ENCODE data around the gene HLA-DOA.

The HLA-DOA gene

DNA sequence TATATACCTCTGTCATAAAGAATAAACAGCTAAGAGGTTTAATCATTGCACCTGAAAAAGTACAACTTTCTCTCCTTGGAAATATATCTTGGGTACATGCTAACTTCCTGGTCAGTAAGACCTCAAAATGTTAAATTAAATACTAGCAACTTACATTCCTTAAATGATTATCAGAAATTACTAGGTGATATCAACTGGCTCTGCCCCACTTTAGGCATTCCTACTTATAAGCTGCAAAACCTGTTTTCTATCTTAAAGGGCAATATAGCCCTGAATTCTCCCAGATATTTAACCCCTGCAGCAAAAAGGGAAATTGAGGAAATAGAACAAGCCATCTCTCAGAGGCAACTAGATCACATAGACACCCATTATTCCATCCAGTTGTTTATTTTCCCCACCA, 43.2 kb upstream of the HLA-DOA start:
- no peak overlapping the region for H2AFZ ChIP-seq (ENCODE audit: low read depth, low read length)
- no peaks in the 10 kb centered on the region for H3K79me2 ChIP-seq (ENCODE audit: low read length)
- no peak overlapping the region for H3K4me2 ChIP-seq (ENCODE audit: low read length)
- H4K20me1 ChIP-seq (ENCODE audit: insufficient read depth, low read length): no peaks in the 10 kb centered on the region
- no peaks in the 10 kb centered on the region for H3K36me3 ChIP-seq (replicated peaks; ENCODE audit: low read depth, low read length)
- no peak overlapping the region for H3K27ac ChIP-seq (ENCODE audit: low read length)
- no peak overlapping the region for H3K9ac ChIP-seq (ENCODE audit: low read length)
- H3K27me3 ChIP-seq (ENCODE audit: low read depth, low read length): no peaks in the 10 kb centered on the region
- TF ChIP-seq, protein P1, sequence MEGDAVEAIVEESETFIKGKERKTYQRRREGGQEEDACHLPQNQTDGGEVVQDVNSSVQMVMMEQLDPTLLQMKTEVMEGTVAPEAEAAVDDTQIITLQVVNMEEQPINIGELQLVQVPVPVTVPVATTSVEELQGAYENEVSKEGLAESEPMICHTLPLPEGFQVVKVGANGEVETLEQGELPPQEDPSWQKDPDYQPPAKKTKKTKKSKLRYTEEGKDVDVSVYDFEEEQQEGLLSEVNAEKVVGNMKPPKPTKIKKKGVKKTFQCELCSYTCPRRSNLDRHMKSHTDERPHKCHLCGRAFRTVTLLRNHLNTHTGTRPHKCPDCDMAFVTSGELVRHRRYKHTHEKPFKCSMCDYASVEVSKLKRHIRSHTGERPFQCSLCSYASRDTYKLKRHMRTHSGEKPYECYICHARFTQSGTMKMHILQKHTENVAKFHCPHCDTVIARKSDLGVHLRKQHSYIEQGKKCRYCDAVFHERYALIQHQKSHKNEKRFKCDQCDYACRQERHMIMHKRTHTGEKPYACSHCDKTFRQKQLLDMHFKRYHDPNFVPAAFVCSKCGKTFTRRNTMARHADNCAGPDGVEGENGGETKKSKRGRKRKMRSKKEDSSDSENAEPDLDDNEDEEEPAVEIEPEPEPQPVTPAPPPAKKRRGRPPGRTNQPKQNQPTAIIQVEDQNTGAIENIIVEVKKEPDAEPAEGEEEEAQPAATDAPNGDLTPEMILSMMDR (IDR thresholded peaks at IDR 0.05; ENCODE audit: low read depth, low read length): no peak
- no peak for TF ChIP-seq EZH2phosphoT487 (IDR thresholded peaks at IDR 0.05; ENCODE audit: low read depth)
- peaks cover 12% of the 10 kb centered on the region for H3K4me1 ChIP-seq (ENCODE audit: low read length)
- no peaks in the 10 kb centered on the region for H3K9me3 ChIP-seq (ENCODE audit: insufficient read depth, low read length)
- H3K4me3 ChIP-seq (ENCODE audit: low read length): no peak overlapping the region

DNA sequence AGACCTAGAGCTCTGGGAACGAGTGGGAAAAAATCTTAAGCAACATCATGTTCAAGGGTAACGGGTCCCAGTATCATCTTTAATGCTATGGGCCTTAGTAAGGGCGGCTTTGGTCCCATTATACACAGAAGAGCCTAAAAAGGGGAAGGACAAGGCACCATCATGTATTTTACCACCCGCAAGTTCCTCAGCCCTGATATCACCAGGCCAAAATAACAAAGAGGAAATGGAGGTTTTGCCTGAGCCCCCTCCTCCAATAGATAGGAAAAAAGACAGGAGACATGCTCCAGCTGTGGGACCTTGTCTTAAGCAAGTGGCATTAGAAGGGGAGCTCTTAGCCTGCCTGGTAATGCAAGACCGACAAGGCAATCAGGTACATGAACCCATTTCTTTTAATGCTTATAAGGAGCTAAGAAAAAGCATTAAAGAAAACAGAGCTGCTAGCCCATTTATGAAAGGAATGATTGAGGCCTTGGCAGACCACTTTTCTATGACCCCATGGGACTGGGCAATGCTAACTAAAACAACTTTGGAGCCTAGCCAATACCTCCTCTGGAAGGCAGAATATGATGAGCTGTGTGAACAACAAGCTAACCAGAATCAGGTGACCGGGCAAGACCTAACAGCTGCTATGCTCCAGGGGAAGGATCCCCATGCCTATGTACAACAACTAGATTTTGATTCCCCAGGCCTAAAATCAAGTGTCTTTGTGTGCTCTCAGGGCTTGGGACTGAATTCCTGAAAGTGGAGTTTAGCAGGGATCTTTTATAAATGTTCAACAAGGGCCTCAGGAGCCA, 40.8 kb upstream of the HLA-DOA start:
- no peak overlapping the region for H2AFZ ChIP-seq (ENCODE audit: low read depth, low read length)
- H3K4me3 ChIP-seq (ENCODE audit: low read length): no peak overlapping the region
- H3K9ac ChIP-seq (ENCODE audit: low read length): no peak overlapping the region
- H3K27me3 ChIP-seq (ENCODE audit: low read depth, low read length): no peaks in the 10 kb centered on the region
- H3K9me3 ChIP-seq (ENCODE audit: insufficient read depth, low read length): no peaks in the 10 kb centered on the region
- H3K79me2 ChIP-seq (ENCODE audit: low read length): no peaks in the 10 kb centered on the region
- no peak overlapping the region for H3K4me2 ChIP-seq (ENCODE audit: low read length)
- H4K20me1 ChIP-seq (ENCODE audit: insufficient read depth, low read length): no peaks in the 10 kb centered on the region
- H3K4me1 ChIP-seq (ENCODE audit: low read length): peaks cover 6% of the 10 kb centered on the region; the same call in 1 of the 2 replicates
- H3K36me3 ChIP-seq (replicated peaks; ENCODE audit: low read depth, low read length): no peaks in the 10 kb centered on the region
- TF ChIP-seq, protein P1 (IDR thresholded peaks at IDR 0.05; ENCODE audit: low read depth, low read length): no peak
- no peak for TF ChIP-seq EZH2phosphoT487 (IDR thresholded peaks at IDR 0.05; ENCODE audit: low read depth)
- H3K27ac ChIP-seq (ENCODE audit: low read length): no peak overlapping the region

DNA sequence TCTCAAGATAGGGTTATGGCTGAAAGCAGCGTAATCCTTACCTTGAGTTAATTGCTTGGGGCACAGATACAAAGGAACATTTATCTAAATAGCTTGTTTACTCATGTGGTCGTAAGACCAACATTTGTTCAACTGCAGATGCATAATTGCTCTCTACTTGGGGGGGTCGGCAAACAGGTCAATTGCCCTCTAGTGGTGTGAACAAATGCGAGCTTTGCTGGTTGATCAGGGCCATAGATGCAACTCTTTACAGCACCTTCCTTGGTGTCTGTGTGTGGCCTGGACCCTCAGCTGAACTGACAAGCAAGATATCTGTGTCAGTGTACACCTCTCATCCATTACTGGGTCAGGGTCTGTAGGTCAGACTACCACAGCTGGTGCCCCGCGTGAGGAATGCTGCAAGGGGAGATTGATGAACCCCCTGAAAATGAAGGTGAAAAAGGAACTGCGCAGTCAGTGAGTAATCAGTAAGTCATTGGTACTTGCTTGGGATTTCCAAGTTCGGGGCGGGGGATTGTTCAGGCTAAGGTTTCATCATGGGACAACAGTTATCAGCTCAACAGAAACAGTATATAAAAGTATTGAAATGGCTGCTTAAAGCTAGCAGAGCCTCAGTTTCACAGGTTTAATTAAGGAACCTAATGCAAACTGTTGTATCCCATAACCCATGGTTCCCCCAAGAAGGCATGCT, 40.1 kb upstream of the HLA-DOA start:
- no peak overlapping the region for H3K9ac ChIP-seq (ENCODE audit: low read length)
- peaks cover 6% of the 10 kb centered on the region; the same call in 1 of the 2 replicates for H3K4me1 ChIP-seq (ENCODE audit: low read length)
- H3K27ac ChIP-seq (ENCODE audit: low read length): no peak overlapping the region
- TF ChIP-seq, protein P1 (IDR thresholded peaks at IDR 0.05; ENCODE audit: low read depth, low read length): peak; percentile 32
- no peak for TF ChIP-seq EZH2phosphoT487 (IDR thresholded peaks at IDR 0.05; ENCODE audit: low read depth)
- no peaks in the 10 kb centered on the region for H3K9me3 ChIP-seq (ENCODE audit: insufficient read depth, low read length)
- no peaks in the 10 kb centered on the region for H3K79me2 ChIP-seq (ENCODE audit: low read length)
- no peak overlapping the region; the same call in 1 of the 2 replicates for H2AFZ ChIP-seq (ENCODE audit: low read depth, low read length)
- H3K27me3 ChIP-seq (ENCODE audit: low read depth, low read length): no peaks in the 10 kb centered on the region
- H3K4me3 ChIP-seq (ENCODE audit: low read length): no peak overlapping the region
- H3K4me2 ChIP-seq (ENCODE audit: low read length): no peak overlapping the region
- no peaks in the 10 kb centered on the region for H3K36me3 ChIP-seq (replicated peaks; ENCODE audit: low read depth, low read length)
- H4K20me1 ChIP-seq (ENCODE audit: insufficient read depth, low read length): no peaks in the 10 kb centered on the region

DNA sequence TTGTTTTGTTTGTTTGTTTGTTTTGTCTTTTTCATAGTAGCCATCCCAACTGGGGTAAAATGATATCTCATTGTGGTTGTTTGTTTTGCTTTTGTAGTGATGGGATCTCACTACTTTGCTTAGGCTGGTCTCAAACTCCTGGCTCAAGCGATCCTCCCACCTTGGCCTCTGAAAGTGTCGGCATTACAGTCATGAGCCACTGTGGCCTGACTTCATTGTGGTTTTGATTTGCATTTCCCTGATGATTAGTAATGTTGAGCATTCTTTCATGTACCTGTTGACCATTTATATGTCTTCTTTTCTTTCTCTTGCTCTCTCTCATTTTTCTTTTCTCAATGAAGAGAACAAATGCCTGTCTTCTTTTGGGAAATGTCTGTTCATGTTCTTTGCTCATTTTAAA, 30.8 kb upstream of the HLA-DOA start:
- H4K20me1 ChIP-seq (ENCODE audit: insufficient read depth, low read length): no peaks in the 10 kb centered on the region
- no peaks in the 10 kb centered on the region for H3K79me2 ChIP-seq (ENCODE audit: low read length)
- H3K4me2 ChIP-seq (ENCODE audit: low read length): no peak overlapping the region
- H3K9me3 ChIP-seq (ENCODE audit: insufficient read depth, low read length): 0 out of 2 replicates have a peak, but pooled peaks cover under 1% of the 10 kb centered on the region
- H3K4me1 ChIP-seq (ENCODE audit: low read length): no peaks in the 10 kb centered on the region
- TF ChIP-seq, protein P1 (IDR thresholded peaks at IDR 0.05; ENCODE audit: low read depth, low read length): no peak
- no peak for TF ChIP-seq EZH2phosphoT487 (IDR thresholded peaks at IDR 0.05; ENCODE audit: low read depth)
- H3K27me3 ChIP-seq (ENCODE audit: low read depth, low read length): no peaks in the 10 kb centered on the region
- H3K27ac ChIP-seq (ENCODE audit: low read length): no peak overlapping the region
- H2AFZ ChIP-seq (ENCODE audit: low read depth, low read length): no peak overlapping the region
- no peaks in the 10 kb centered on the region for H3K36me3 ChIP-seq (replicated peaks; ENCODE audit: low read depth, low read length)
- H3K9ac ChIP-seq (ENCODE audit: low read length): no peak overlapping the region
- H3K4me3 ChIP-seq (ENCODE audit: low read length): no peak overlapping the region
